ENCODE measurements around the gene ATXN7L1. TPM values are rescaled to one million over a fixed set of nuclear protein-coding genes. Genes with fewer than 3 reads are reported as not detected.

ATXN7L1 gene
- polyA plus RNA-seq, 1 of the 3 experiments (the other 2 are of a cell fraction): 6.0 TPM

- WGBS (ENCODE audit: low lambda C conversion rate): 71% methylated on average over 12 of the region's 12 CpGs
Measured at GRCh38 chr7:105587909-105588635, 288.3 kb downstream of the ATXN7L1 start.

GRCh38 chr7:105585850-105586500 lies 290.4 kb downstream of the ATXN7L1 start:
- Histone ChIP-seq H3K9me2 (no peaks in the 10 kb centered on the region), H3K4me1 (ENCODE audit: control insufficient read depth in 1 of 2, insufficient read depth in 2 of 2, low read depth in 1 of 2, low read length in 1 of 2) (peaks cover 0 to 6% of the 10 kb centered on the region in 2 experiments; a peak in 1 of 4 replicates), H4K20me1 (ENCODE audit: insufficient read depth) (no peaks in the 10 kb centered on the region), H3K4me3 (ENCODE audit: low read depth in 2 of 2, low read length in 1 of 2) (no peak overlapping the region), H3F3A (replicated peaks; ENCODE audit: insufficient read depth) (peaks cover 4% of the 10 kb centered on the region), H3K36me3 (replicated peaks in 1 of 2; ENCODE audit: control insufficient read depth in 1 of 2, insufficient read depth in 2 of 2, low read length in 1 of 2) (no peaks in the 10 kb centered on the region), H2AFZ (ENCODE audit: low read depth) (no peak overlapping the region), H3K9ac (no peak overlapping the region), H3K4me2 (no peak overlapping the region), H3K27me3 (ENCODE audit: insufficient read depth) (no peaks in the 10 kb centered on the region), H3K9me3 (no peaks in the 10 kb centered on the region), H3K27ac (ENCODE audit: low read depth in 2 of 2, low read length in 1 of 2) (no peak overlapping the region), H3K79me2 (ENCODE audit: insufficient read depth) (no peaks in the 10 kb centered on the region)
- no peak for DNase-seq
- WGBS (ENCODE audit: low lambda C conversion rate): 91% methylated on average over 2 of the region's 2 CpGs
- POLR2A ChIA-PET: no interaction called here
- CTCF ChIA-PET: interaction anchor here (1.0 to 2.3 kb wide), 2 partner anchors 13 to 457 kb away, joined by 3 to 7 read pairs; no protein-coding TSS in a partner anchor
- TF ChIP-seq EZH2phosphoT487 (IDR thresholded peaks at IDR 0.05; ENCODE audit: borderline replicate concordance, low read depth) (no peak), GATA2 (CRISPR knock-in tag; IDR thresholded peaks at IDR 0.05) (no peak), IRF3 (IDR thresholded peaks at IDR 0.05; ENCODE audit: low read depth, low read length) (no peak), TAF1 (IDR thresholded peaks at IDR 0.05; ENCODE audit: borderline replicate concordance, low read depth, low read length) (no peak), JUND (IDR thresholded peaks at IDR 0.05) (no peak), FOXM1 (IDR thresholded peaks at IDR 0.05; ENCODE audit: low read depth) (no peak), REST (IDR thresholded peaks at IDR 0.05; ENCODE audit: low read depth, low read length) (no peak), RXRA (IDR thresholded peaks at IDR 0.05; ENCODE audit: borderline replicate concordance, low read depth) (no peak), EP300 (IDR thresholded peaks at IDR 0.05; ENCODE audit: borderline replicate concordance in 1 of 2, low read depth in 1 of 2, low read length in 1 of 2) (no peak), ELF1 (IDR thresholded peaks at IDR 0.05) (no peak), PBX3 (IDR thresholded peaks at IDR 0.05) (no peak), MAX (IDR thresholded peaks at IDR 0.05; ENCODE audit: low read depth) (no peak)

More at GRCh38 chr7:105587909-105588635, 288.3 kb downstream of the ATXN7L1 start:
- no peak overlapping the region for H3K4me3 ChIP-seq (ENCODE audit: low read depth in 2 of 2, low read length in 1 of 2)
- no peaks in the 10 kb centered on the region for H3K79me2 ChIP-seq (ENCODE audit: insufficient read depth)
- H3K4me1 ChIP-seq (ENCODE audit: control insufficient read depth in 1 of 2, insufficient read depth in 2 of 2, low read depth in 1 of 2, low read length in 1 of 2): peaks cover 0 to 6% of the 10 kb centered on the region in 2 experiments; a peak in 1 of 4 replicates
- H3K4me2 ChIP-seq: no peak overlapping the region
- peak; percentile 74 for DNase-seq
- H2AFZ ChIP-seq (ENCODE audit: low read depth): peak overlapping the region; percentile 23; the same call in 1 of the 2 replicates
- no peaks in the 10 kb centered on the region for H4K20me1 ChIP-seq (ENCODE audit: insufficient read depth)
- H3K27me3 ChIP-seq (ENCODE audit: insufficient read depth): no peaks in the 10 kb centered on the region
- H3K27ac ChIP-seq (ENCODE audit: low read depth in 2 of 2, low read length in 1 of 2): no peak overlapping the region
- TF ChIP-seq YY1 (IDR thresholded peaks at IDR 0.05; ENCODE audit: low read depth) (no peak), PBX3 (IDR thresholded peaks at IDR 0.05) (peak; percentile 66), ELF1 (IDR thresholded peaks at IDR 0.05) (no peak), TCF12 (IDR thresholded peaks at IDR 0.05) (peak; percentile 71), CHD2 (IDR thresholded peaks at IDR 0.05; ENCODE audit: low read length, partially characterized antibody) (no peak)
- peaks cover 4% of the 10 kb centered on the region for H3F3A ChIP-seq (replicated peaks; ENCODE audit: insufficient read depth)
- H3K9ac ChIP-seq: no peak overlapping the region
- CTCF ChIA-PET: interaction anchor here (1.3 to 3.7 kb wide), 11 partner anchors 8 to 455 kb away, joined by 3 to 30 read pairs (median 7); partner anchors contain the start of gene RINT1
- H3K36me3 ChIP-seq (replicated peaks in 1 of 2; ENCODE audit: control insufficient read depth in 1 of 2, insufficient read depth in 2 of 2, low read length in 1 of 2): no peaks in the 10 kb centered on the region
- no peaks in the 10 kb centered on the region for H3K9me3 ChIP-seq
- H3K9me2 ChIP-seq: no peaks in the 10 kb centered on the region
- POLR2A ChIA-PET: no interaction called here

Measured in SK-N-SH (cell line).